Common myeloid progenitor, CD34-positive (primary cell): ENCODE data around the gene PALLD.

Source experiments
- CTCF ChIA-PET: fragments of 350-600 bp; sonication (Branson Sonifier 250); formaldehyde crosslinking; loops from one replicate; lab custom pipeline; 2021; ENCODE audit warnings: antibody characterized with exemption; lab: Charles Lee
- POLR2A ChIA-PET: fragments of 350-600 bp; sonication (Branson Sonifier 250); formaldehyde crosslinking; loops from one replicate; lab custom pipeline; 2021; ENCODE audit warnings: antibody characterized with exemption; lab: Charles Lee
- DNase-seq, 3 donors: peaks; one replicate each; pipeline versions ENCODE4 v3.0.0 to v3.0.0-alpha.2; 2013
- H3K27ac ChIP-seq, 2 experiments: 1 replicate in 1 of 2; 2 replicates in 1 of 2; pipeline ENCODE4 v1.7.0; 2013; ENCODE audit warnings: inconsistent platforms in 2 of 2, low read length in 2 of 2, mild to moderate bottlenecking in 2 of 2, low read depth in 1 of 2, moderate library complexity in 1 of 2; ENCODE audit not compliant: severe bottlenecking in 2 of 2, insufficient read depth in 1 of 2, poor library complexity in 1 of 2
- H3K27me3 ChIP-seq, 5 experiments: replicated peaks in 2 of 5; 1 replicate in 3 of 5; 2 replicates in 2 of 5; pipeline versions ENCODE4 v1.6.1 to v1.7.0; 2013; ENCODE audit warnings: low read length in 4 of 5, mild to moderate bottlenecking in 2 of 5, moderate library complexity in 2 of 5, inconsistent platforms in 1 of 5; ENCODE audit not compliant: insufficient read depth in 5 of 5, control insufficient read depth in 4 of 5
- H3K36me3 ChIP-seq, 4 experiments: 1 replicate in 2 of 4; 2 replicates in 2 of 4; pipeline versions ENCODE4 v1.6.1 to v1.7.0; 2013; ENCODE audit warnings: low read length in 3 of 4, control low read depth in 1 of 4, mild to moderate bottlenecking in 1 of 4; ENCODE audit not compliant: control insufficient read depth in 4 of 4, insufficient read depth in 4 of 4
- H3K4me1 ChIP-seq, 4 experiments: 1 replicate in 3 of 4; 2 replicates in 1 of 4; pipeline versions ENCODE4 v1.6.1 to v1.7.1; 2013; ENCODE audit warnings: low read length in 3 of 4, mild to moderate bottlenecking in 3 of 4, control low read depth in 1 of 4, inconsistent platforms in 1 of 4, moderate library complexity in 1 of 4; ENCODE audit not compliant: control insufficient read depth in 4 of 4, insufficient read depth in 4 of 4; ENCODE audit errors: control extremely low read depth in 1 of 4
- H3K4me3 ChIP-seq, 7 experiments: 1 replicate in 4 of 7; 2 replicates in 3 of 7; pipeline versions ENCODE4 v1.5.1 to v1.7.0; 2013; ENCODE audit warnings: mild to moderate bottlenecking in 7 of 7, low read length in 6 of 7, moderate library complexity in 6 of 7, inconsistent platforms in 2 of 7, low read depth in 2 of 7, control low read depth in 1 of 7; ENCODE audit not compliant: insufficient read depth in 4 of 7, control insufficient read depth in 1 of 7; ENCODE audit errors: extremely low read depth in 1 of 7
- H3K9me3 ChIP-seq, 5 experiments: 1 replicate in 4 of 5; 2 replicates in 1 of 5; pipeline versions ENCODE4 v1.6.1 to v1.7.1; 2013; ENCODE audit warnings: low read length in 4 of 5, mild to moderate bottlenecking in 2 of 5, inconsistent platforms in 1 of 5, low read depth in 1 of 5, moderate library complexity in 1 of 5; ENCODE audit not compliant: control insufficient read depth in 4 of 5, insufficient read depth in 2 of 5; ENCODE audit errors: control extremely low read depth in 1 of 5
- WGBS: methylation state at CpG from one replicate; pipeline ENCODE4 v1.1.5; 2013; ENCODE audit not compliant: insufficient coverage; 5-methylcytosine and 5-hydroxymethylcytosine counted together

PALLD gene

DNA sequence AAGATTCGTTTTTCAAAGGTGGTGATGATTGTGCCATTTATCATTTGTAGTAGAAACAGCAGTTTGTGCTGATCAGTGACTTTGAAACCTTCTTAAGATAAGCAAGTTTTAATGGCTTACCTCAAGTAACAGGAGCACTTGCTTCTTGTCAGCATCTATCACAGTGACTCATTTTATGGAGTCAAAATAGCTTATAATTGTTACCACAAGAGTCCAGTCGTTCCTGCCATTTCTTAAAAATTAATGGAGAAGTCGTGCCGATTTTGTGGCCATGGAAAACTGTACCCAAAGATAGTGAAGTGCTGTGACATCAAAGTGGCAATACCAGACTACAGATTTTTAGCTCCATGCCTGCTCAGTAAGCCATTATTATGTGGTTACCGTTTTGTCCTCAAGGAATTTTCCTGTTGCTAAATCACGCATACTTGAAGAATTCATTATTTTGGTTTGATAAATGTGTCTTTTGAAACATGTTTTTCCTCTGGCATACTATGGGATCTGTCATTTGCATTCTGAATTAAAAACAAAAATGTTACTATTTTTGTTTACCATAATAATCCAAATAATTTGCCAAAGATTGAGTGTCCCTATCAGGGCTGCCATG is 383.3 kb downstream of the PALLD start:
- Histone ChIP-seq H3K27me3 (peaks cover 0 to 16% (median 10%) of the 10 kb centered on the region in 5 experiments), H3K4me3 (no peak overlapping the region), H3K27ac (no peak overlapping the region), H3K9me3 (no peaks in the 10 kb centered on the region), H3K4me1 (peaks cover 13 to 38% (median 33%) of the 10 kb centered on the region in 4 experiments), H3K36me3 (no peaks in the 10 kb centered on the region)
- CTCF ChIA-PET = interaction anchor here (0.8 kb wide), 1 partner anchor 169 kb away, joined by 3 read pairs; no protein-coding TSS in a partner anchor
- WGBS = 94% methylated on average over 3 of the region's 6 CpGs
- POLR2A ChIA-PET = no interaction called here
- DNase-seq = no peak

DNA sequence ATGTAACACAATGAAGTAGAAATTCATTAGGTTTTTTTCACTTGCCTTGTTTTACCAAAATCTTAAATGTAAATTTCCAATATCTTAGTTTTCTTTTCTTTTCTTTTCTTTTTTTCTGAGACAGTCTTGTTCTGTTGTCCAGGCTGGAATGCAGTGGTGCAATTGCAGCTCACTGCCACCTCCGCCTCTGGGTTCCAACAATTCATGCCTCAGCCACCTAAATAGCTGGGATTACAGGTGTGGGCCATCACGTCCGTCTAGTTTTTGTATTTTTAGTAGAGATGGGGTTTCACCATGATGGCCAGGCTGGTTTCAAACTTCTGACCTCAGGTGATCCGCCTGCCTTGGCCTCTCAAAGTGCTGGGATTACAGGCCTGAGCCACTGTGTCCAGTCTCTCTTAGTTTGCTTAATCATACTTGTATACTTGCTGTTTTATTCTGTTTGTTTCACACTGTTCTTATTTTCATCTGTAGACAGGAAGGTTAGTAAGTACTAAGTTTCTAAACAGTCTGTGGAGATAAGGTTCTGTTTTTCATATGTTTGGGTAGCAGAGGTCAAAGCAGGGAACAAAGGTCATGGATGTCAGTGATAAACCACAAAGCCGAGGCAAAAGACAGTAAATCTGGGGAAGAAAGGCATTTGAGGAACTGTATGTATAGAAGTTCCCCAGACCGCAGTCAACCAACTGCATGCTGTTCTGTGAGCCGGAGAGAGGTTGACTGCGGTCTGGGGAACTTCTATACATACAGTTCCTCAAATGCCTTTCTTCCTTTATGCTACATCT is 384.2 kb downstream of the PALLD start:
- Histone ChIP-seq H3K9me3 (no peaks in the 10 kb centered on the region), H3K27ac (no peak overlapping the region), H3K4me3 (no peak overlapping the region), H3K27me3 (peaks cover 0 to 10% (median 5%) of the 10 kb centered on the region in 5 experiments), H3K4me1 (peaks cover 13 to 38% (median 33%) of the 10 kb centered on the region in 4 experiments), H3K36me3 (no peaks in the 10 kb centered on the region)
- ChIA-PET CTCF (no interaction called here), POLR2A (no interaction called here)
- peak; percentile 57 to 94 (median 92) for DNase-seq
- WGBS = 80% methylated on average over 1 of the region's 8 CpGs

DNA sequence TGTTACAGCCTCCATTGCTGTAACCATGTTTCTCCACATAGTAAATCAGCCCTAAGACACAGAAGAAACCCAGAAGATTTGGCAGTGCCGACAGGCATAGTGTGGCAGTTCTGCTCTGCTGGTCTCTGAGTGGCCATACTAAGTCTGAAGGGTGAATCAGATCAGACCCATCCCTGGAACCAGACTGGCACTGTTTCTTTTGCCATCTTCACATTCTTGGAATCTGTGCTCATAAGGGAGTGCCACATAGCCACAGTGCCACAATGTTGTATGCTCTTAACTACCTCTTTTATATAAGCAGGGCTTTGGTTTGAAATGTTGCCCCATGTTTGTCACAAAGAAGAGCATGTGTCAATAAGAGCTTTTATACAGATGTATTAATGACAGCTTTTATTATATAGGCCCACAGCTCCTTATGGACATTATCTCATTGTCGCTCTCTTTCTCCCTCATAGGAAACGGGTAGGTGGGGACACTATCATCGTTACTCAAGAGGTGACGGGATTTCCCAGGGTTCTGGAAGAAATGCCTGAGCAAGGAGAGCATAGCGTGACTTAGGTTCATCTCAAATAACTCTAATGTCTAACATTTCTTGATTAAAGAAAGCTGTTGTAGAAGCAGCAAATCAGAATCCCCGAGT is 385.0 kb downstream of the PALLD start:
- ChIA-PET CTCF (interaction anchor here (1.2 kb wide), 1 partner anchor 9 kb away, joined by 3 read pairs; no protein-coding TSS in a partner anchor), POLR2A (no interaction called here)
- Histone ChIP-seq H3K27ac (no peak overlapping the region), H3K27me3 (peaks cover 0 to 7% (median 4%) of the 10 kb centered on the region in 5 experiments), H3K4me1 (peaks cover 13 to 38% (median 33%) of the 10 kb centered on the region in 4 experiments), H3K9me3 (no peaks in the 10 kb centered on the region), H3K4me3 (no peak overlapping the region), H3K36me3 (no peaks in the 10 kb centered on the region)
- peak in 2 of 3 donors; percentile 38 to 40 for DNase-seq
- WGBS = 93% methylated on average over 6 of the region's 7 CpGs

DNA sequence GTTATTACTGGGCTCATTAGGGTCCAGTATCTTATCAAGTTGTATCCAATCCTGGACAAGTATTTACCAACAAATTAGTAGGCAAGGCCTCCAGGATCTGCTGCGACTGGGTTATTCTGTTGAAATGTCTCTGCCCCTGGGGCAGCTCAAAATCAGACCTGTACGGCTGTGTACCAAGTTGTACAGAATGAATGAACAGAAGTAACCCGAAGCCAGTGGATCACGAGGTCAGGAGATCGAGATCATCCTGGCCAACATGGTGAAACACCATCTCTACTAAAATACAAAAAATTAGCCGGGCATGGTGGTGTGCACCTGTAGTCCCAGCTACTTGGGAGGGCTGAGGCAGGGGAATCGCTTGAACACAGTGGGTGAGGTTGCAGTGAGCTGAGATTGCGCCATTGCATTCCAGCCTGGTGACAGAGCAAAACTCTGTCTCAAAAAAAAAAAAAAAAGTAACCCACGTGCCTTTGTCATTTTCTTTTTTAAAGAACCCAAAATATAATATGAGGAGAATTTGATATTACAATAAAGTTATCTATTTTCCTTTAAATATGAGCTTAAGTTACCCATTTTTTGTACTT is 385.9 kb downstream of the PALLD start:
- ChIA-PET POLR2A (no interaction called here), CTCF (interaction anchor here (1.2 kb wide), 1 partner anchor 9 kb away, joined by 3 read pairs; no protein-coding TSS in a partner anchor)
- no peak overlapping the region for H3K4me3 ChIP-seq
- no peaks in the 10 kb centered on the region for H3K9me3 ChIP-seq
- H3K27me3 ChIP-seq = peaks cover 0 to 3% (median 0%) of the 10 kb centered on the region in 5 experiments
- H3K27ac ChIP-seq = no peak overlapping the region
- H3K4me1 ChIP-seq = peaks cover 13 to 34% (median 29%) of the 10 kb centered on the region in 4 experiments
- no peaks in the 10 kb centered on the region for H3K36me3 ChIP-seq
- 92% methylated on average over 5 of the region's 9 CpGs for WGBS
- DNase-seq = no peak

DNA sequence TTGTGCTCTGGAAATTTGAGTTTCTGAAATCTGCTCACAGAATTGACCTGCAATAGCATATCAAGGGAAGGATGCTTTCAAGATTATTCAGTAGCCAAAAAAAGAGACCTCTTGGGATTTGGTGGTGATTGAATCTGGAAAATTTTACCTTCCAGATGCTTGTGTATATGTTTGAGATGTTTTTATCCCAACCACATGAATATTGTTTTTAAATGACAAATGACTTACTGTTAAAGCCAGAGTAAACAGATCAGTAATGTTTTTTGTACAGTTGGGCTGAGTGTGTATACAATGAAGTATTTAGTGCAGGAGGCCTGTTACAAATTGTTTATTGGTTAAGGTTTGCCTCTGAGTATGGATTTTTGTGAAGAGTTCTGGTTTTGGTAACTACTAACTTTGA is 386.7 kb downstream of the PALLD start:
- Histone ChIP-seq H3K9me3 (no peaks in the 10 kb centered on the region), H3K27ac (no peak overlapping the region), H3K36me3 (no peaks in the 10 kb centered on the region), H3K4me1 (peaks cover 13 to 29% (median 22%) of the 10 kb centered on the region in 4 experiments), H3K4me3 (no peak overlapping the region), H3K27me3 (peaks cover 0 to 2% (median 0%) of the 10 kb centered on the region in 5 experiments)
- CTCF ChIA-PET = interaction anchor here (1.2 kb wide), 1 partner anchor 10 kb away, joined by 3 read pairs; no protein-coding TSS in a partner anchor
- POLR2A ChIA-PET = no interaction called here
- no peak for DNase-seq

DNA sequence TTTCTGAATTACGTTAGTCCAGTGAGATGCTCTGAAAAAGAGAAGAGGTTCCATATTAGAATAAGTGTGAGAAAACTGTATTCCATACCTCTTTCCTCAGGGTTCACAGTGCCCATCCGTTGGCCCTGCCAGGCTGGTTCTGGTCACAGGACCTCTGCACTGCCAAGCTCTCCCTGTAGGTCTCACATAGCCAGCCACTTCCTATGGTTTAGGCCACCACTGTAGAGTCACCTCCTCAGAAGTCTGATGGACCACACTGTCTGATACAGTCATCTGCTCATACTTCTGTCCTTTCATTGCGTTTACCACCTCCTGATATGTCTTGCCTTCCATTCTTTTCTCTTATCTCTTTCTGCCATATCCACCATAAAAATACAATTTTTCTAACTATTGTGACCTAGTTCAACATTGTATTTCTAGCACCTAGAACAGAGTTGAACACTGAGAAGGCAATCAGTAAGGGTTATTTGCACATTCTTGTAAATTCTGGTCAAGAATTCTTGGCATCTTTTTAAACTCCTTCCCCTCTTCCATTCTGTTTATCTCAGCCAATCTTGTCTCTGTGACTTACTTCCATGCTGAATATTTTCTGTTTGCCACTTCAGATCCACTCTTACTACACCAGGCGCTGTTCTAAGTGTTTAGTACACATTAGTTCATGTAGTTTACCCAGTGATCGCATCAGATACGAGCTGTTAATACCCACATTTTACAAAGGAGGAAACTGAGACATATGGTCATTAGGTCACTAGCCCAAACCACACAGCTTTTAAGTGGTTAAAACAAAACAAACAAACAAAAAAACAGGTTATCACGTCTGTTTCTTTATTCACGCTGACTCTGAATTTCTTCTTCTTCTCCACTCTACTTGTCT is 387.6 kb downstream of the PALLD start:
- Histone ChIP-seq H3K4me3 (no peak overlapping the region), H3K4me1 (peaks cover 13 to 20% (median 18%) of the 10 kb centered on the region in 4 experiments), H3K27ac (no peak overlapping the region), H3K36me3 (no peaks in the 10 kb centered on the region), H3K27me3 (peaks cover 0 to under 1% (median 0%) of the 10 kb centered on the region in 5 experiments), H3K9me3 (peaks cover 0 to 1% (median 0%) of the 10 kb centered on the region in 5 experiments)
- DNase-seq = no peak
- ChIA-PET CTCF (no interaction called here), POLR2A (no interaction called here)
- 98% methylated on average over 5 of the region's 8 CpGs for WGBS
